OCI-LY7 (cell line): Measurements from ENCODE around the gene TFEC.

Source experiments
- CTCF ChIP-seq: fragments of 200-600 bp; sonication (generic); conservative IDR thresholded peaks from 2 replicates; pipeline ENCODE4 v1.5.1; 2014; ENCODE audit warnings: mild to moderate bottlenecking, antibody characterized with exemption, low read length, moderate library complexity, mixed read lengths
- EZH2phosphoT487 ChIP-seq: fragments of 200-600 bp; sonication (generic); IDR thresholded peaks from 2 replicates; pipeline ENCODE4 v1.6.1; 2018; ENCODE audit warnings: low read depth, borderline replicate concordance, mild to moderate bottlenecking, mixed run types, antibody characterized with exemption, low read length, moderate library complexity, mixed read lengths

- TF ChIP-seq CTCF = no peak
- TF ChIP-seq EZH2phosphoT487 = no peak
Observed at GRCh38 chr7:115988401-115988800, 42.2 kb downstream of the TFEC start.
